ENCODE measurements around the gene OR5H2. TPM values are rescaled to one million over a fixed set of nuclear protein-coding genes. Genes with fewer than 3 reads are reported as not detected.

Gene OR5H2
- total RNA-seq, 1 experiment from 2014 or later, result not detected

DNA sequence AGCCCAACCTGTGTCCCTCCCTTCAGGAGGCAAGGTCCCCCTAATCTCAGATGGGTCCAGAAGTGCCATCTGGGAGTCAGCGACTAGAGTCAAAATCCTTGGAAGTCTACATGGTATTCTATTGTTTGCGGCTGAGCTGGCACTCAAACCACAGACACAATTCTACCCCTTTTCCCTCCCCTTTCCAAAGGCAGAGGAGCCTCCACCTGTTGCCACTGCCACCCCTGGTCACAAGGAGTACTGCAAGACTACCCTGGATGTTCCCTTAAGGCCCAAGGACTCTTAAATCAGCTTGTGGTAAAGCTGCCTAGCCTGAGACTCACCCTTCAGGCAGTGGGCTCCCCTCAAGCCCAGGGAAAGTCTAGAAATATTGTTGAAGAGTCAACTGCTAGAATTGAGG, 22.6 kb upstream of the OR5H2 start:
- Mint-ChIP-seq H3K4me1 (peaks cover 33% of the 10 kb centered on the region), H3K27me3 (ENCODE audit: low read depth) (no peaks in the 10 kb centered on the region), H3K4me3 (no peak overlapping the region), H3K36me3 (peaks cover 14% of the 10 kb centered on the region), H3K9me3 (peaks cover 32% of the 10 kb centered on the region), H3K27ac (no peak overlapping the region)
- no peak for TF ChIP-seq GRHL2 (CRISPR knock-in tag; IDR thresholded peaks at IDR 0.05; ENCODE audit: insufficient replicate concordance, severe bottlenecking)
- TF ChIP-seq, protein P1, sequence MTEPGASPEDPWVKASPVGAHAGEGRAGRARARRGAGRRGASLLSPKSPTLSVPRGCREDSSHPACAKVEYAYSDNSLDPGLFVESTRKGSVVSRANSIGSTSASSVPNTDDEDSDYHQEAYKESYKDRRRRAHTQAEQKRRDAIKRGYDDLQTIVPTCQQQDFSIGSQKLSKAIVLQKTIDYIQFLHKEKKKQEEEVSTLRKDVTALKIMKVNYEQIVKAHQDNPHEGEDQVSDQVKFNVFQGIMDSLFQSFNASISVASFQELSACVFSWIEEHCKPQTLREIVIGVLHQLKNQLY (CRISPR knock-in tag; IDR thresholded peaks at IDR 0.05), result no peak
- TF ChIP-seq, protein P2, sequence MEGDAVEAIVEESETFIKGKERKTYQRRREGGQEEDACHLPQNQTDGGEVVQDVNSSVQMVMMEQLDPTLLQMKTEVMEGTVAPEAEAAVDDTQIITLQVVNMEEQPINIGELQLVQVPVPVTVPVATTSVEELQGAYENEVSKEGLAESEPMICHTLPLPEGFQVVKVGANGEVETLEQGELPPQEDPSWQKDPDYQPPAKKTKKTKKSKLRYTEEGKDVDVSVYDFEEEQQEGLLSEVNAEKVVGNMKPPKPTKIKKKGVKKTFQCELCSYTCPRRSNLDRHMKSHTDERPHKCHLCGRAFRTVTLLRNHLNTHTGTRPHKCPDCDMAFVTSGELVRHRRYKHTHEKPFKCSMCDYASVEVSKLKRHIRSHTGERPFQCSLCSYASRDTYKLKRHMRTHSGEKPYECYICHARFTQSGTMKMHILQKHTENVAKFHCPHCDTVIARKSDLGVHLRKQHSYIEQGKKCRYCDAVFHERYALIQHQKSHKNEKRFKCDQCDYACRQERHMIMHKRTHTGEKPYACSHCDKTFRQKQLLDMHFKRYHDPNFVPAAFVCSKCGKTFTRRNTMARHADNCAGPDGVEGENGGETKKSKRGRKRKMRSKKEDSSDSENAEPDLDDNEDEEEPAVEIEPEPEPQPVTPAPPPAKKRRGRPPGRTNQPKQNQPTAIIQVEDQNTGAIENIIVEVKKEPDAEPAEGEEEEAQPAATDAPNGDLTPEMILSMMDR (IDR thresholded peaks at IDR 0.05), result peak; percentile 49
- POLR2A ChIA-PET, result no interaction called here
- peak; percentile 98 for ATAC-seq
- CTCF ChIA-PET, result interaction anchor here (0.7 to 1.9 kb wide), 17 partner anchors 13 to 295 kb away, joined by 3 to 9 read pairs (median 4); partner anchors contain the start of gene OR5H2
- peak; percentile 47 for DNase-seq (ENCODE audit: low spot score)

DNA sequence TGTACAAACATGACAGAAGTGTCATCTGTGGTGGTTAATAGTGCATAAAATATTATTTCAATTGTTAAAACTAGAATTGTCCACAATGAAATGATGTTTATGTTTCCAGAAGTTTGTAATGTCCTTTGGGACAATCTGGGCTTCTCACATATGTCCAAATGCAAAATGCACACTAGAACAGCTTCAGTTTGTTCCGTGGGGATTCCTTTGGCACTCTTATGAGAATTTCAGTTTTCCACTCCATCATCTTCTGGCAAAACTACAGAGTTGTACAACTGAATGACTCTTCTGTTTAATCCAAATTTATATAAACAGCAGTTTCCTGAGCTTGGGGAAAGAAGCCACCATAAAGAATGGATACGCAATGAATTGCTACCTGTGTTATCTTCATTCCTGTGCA, 20.3 kb upstream of the OR5H2 start:
- Mint-ChIP-seq H3K27ac (no peak overlapping the region), H3K27me3 (ENCODE audit: low read depth) (no peaks in the 10 kb centered on the region), H3K4me3 (no peak overlapping the region), H3K9me3 (peaks cover 26% of the 10 kb centered on the region), H3K36me3 (peaks cover 14% of the 10 kb centered on the region), H3K4me1 (peaks cover 17% of the 10 kb centered on the region)
- ATAC-seq (no peak), DNase-seq (ENCODE audit: low spot score) (no peak)
- ChIA-PET POLR2A (no interaction called here), CTCF (no interaction called here)
- TF ChIP-seq TCF7 (CRISPR knock-in tag; IDR thresholded peaks at IDR 0.05; ENCODE audit: low read depth) (no peak), SMAD4 (CRISPR knock-in tag; IDR thresholded peaks at IDR 0.05) (no peak), GABPB1 (CRISPR knock-in tag; IDR thresholded peaks at IDR 0.05) (no peak), OVOL2 (CRISPR knock-in tag; IDR thresholded peaks at IDR 0.05; ENCODE audit: borderline replicate concordance) (no peak), ZNF396 (CRISPR knock-in tag; IDR thresholded peaks at IDR 0.05; ENCODE audit: borderline replicate concordance) (no peak), JAZF1 (CRISPR knock-in tag; IDR thresholded peaks at IDR 0.05) (no peak), ATF1 (CRISPR knock-in tag; IDR thresholded peaks at IDR 0.05) (no peak), ESRRA (CRISPR knock-in tag; IDR thresholded peaks at IDR 0.05; ENCODE audit: borderline replicate concordance) (no peak)
- TF ChIP-seq, protein P3, sequence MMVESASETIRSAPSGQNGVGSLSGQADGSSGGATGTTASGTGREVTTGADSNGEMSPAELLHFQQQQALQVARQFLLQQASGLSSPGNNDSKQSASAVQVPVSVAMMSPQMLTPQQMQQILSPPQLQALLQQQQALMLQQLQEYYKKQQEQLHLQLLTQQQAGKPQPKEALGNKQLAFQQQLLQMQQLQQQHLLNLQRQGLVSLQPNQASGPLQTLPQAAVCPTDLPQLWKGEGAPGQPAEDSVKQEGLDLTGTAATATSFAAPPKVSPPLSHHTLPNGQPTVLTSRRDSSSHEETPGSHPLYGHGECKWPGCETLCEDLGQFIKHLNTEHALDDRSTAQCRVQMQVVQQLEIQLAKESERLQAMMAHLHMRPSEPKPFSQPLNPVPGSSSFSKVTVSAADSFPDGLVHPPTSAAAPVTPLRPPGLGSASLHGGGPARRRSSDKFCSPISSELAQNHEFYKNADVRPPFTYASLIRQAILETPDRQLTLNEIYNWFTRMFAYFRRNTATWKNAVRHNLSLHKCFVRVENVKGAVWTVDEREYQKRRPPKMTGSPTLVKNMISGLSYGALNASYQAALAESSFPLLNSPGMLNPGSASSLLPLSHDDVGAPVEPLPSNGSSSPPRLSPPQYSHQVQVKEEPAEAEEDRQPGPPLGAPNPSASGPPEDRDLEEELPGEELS (CRISPR knock-in tag; IDR thresholded peaks at IDR 0.05), result no peak
- TF ChIP-seq, protein P4, sequence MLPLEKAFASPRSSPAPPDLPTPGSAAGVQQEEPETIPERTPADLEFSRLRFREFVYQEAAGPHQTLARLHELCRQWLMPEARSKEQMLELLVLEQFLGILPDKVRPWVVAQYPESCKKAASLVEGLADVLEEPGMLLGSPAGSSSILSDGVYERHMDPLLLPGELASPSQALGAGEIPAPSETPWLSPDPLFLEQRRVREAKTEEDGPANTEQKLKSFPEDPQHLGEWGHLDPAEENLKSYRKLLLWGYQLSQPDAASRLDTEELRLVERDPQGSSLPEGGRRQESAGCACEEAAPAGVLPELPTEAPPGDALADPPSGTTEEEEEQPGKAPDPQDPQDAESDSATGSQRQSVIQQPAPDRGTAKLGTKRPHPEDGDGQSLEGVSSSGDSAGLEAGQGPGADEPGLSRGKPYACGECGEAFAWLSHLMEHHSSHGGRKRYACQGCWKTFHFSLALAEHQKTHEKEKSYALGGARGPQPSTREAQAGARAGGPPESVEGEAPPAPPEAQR (CRISPR knock-in tag; IDR thresholded peaks at IDR 0.05), result no peak
- TF ChIP-seq, protein P5, sequence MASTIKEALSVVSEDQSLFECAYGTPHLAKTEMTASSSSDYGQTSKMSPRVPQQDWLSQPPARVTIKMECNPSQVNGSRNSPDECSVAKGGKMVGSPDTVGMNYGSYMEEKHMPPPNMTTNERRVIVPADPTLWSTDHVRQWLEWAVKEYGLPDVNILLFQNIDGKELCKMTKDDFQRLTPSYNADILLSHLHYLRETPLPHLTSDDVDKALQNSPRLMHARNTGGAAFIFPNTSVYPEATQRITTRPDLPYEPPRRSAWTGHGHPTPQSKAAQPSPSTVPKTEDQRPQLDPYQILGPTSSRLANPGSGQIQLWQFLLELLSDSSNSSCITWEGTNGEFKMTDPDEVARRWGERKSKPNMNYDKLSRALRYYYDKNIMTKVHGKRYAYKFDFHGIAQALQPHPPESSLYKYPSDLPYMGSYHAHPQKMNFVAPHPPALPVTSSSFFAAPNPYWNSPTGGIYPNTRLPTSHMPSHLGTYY (CRISPR knock-in tag; IDR thresholded peaks at IDR 0.05), result no peak
- TF ChIP-seq, protein P6, sequence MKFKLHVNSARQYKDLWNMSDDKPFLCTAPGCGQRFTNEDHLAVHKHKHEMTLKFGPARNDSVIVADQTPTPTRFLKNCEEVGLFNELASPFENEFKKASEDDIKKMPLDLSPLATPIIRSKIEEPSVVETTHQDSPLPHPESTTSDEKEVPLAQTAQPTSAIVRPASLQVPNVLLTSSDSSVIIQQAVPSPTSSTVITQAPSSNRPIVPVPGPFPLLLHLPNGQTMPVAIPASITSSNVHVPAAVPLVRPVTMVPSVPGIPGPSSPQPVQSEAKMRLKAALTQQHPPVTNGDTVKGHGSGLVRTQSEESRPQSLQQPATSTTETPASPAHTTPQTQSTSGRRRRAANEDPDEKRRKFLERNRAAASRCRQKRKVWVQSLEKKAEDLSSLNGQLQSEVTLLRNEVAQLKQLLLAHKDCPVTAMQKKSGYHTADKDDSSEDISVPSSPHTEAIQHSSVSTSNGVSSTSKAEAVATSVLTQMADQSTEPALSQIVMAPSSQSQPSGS (CRISPR knock-in tag; IDR thresholded peaks at IDR 0.05; ENCODE audit: borderline replicate concordance, low read depth), result no peak
- TF ChIP-seq, protein P7, sequence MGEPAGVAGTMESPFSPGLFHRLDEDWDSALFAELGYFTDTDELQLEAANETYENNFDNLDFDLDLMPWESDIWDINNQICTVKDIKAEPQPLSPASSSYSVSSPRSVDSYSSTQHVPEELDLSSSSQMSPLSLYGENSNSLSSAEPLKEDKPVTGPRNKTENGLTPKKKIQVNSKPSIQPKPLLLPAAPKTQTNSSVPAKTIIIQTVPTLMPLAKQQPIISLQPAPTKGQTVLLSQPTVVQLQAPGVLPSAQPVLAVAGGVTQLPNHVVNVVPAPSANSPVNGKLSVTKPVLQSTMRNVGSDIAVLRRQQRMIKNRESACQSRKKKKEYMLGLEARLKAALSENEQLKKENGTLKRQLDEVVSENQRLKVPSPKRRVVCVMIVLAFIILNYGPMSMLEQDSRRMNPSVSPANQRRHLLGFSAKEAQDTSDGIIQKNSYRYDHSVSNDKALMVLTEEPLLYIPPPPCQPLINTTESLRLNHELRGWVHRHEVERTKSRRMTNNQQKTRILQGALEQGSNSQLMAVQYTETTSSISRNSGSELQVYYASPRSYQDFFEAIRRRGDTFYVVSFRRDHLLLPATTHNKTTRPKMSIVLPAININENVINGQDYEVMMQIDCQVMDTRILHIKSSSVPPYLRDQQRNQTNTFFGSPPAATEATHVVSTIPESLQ (CRISPR knock-in tag; IDR thresholded peaks at IDR 0.05), result no peak
- TF ChIP-seq, protein P8, sequence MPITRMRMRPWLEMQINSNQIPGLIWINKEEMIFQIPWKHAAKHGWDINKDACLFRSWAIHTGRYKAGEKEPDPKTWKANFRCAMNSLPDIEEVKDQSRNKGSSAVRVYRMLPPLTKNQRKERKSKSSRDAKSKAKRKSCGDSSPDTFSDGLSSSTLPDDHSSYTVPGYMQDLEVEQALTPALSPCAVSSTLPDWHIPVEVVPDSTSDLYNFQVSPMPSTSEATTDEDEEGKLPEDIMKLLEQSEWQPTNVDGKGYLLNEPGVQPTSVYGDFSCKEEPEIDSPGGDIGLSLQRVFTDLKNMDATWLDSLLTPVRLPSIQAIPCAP (CRISPR knock-in tag; IDR thresholded peaks at IDR 0.05), result no peak

All from WTC11 (cell line).